ENCODE data around the gene CHMP4B.

The CHMP4B gene, protein sequence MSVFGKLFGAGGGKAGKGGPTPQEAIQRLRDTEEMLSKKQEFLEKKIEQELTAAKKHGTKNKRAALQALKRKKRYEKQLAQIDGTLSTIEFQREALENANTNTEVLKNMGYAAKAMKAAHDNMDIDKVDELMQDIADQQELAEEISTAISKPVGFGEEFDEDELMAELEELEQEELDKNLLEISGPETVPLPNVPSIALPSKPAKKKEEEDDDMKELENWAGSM

GRCh38 chr20:33810885-33811775 lies at the start of gene CHMP4B:
CHMP4B (plus strand) TSS chr20:33811348; CDS start chr20:33811469, 121 bp downstream.
- DNase-seq: peak; percentile 94

GRCh38 chr20:33761698-33762250 lies 49.4 kb upstream of the CHMP4B start:
- DNase-seq: no peak

GRCh38 chr20:33765099-33765498 lies 46.0 kb upstream of the CHMP4B start:
- no peak for DNase-seq

- no peak for DNase-seq
Measured at GRCh38 chr20:33765592-33765991, 45.6 kb upstream of the CHMP4B start.

- no peak for DNase-seq
Measured at GRCh38 chr20:33766686-33767085, 44.5 kb upstream of the CHMP4B start.

DNA sequence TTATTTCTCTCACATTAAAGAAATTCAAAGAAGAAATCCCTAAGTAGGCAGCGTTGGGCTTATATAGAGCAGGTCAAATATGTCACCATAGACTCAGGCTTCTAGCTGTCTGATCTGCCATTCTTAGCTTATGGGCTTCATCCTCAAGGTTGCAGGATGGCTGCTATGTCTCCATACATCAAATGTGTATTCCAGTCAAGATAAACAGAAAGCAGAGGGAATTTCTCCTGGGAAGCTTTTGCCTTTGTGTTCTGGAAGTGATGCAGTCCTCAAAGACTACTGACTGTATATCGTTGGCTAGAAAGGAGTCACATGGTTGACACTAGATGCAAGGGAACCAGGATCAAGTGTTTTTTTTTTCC lies 43.4 kb upstream of the CHMP4B start:
- no peak for DNase-seq

- DNase-seq: no peak
Measured at GRCh38 chr20:33769043-33769442, 42.1 kb upstream of the CHMP4B start.

- DNase-seq: no peak
Measured at GRCh38 chr20:33770005-33770404, 41.1 kb upstream of the CHMP4B start.

GRCh38 chr20:33771938-33772337 lies 39.2 kb upstream of the CHMP4B start:
- DNase-seq: no peak

DNA sequence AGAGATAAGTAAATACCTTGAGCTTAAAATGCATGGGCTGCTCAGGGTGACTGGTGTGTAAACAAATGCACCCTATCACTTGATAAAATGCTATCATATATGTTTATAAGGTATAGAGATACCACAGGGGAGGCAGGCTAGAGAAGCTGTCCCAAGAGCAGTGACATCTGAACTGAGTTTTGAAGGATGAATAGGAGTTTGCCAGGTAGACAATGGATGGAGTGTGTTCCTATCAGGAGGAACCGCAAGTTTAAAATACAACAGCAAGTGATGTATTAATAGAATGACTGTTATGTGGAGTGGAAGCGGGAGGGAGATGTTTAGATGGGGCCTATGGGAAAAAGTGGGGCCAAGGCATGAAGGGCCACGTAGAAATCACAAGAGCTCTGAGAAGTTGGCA lies 38.7 kb upstream of the CHMP4B start:
- no peak for DNase-seq

DNA sequence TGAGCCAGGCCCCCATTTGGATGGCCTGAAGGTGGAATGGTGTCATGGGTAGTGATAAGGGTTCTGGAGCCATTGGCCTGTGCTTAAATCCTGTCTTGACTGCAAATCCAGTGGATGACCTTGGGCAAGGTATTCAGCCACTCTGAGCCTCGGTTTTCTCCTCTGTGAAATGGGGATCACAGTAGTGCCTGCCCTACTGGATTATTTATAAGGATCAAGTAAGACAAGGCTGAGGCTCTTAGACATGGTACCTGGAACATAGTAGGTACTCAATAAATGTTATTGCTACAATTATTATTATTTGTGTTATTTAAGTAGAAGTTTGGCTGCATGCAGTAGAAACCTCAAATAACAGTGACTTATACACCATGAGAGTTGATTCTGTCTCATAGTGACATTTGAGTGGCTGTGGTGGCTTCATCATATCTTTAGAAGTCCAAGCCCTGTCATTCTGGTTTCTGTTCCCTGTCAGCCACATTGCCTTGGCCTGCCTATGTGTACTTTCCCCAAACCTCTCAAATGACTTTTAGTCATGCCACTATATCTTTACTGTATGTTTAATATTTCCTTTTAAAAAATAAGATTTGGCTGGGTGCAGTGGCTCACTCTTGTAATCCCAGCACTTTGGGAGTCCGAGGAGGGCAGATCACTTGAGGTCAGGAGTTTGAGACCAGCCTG lies 37.6 kb upstream of the CHMP4B start:
- DNase-seq: no peak

- no peak for DNase-seq
Measured at GRCh38 chr20:33777816-33778215, 33.3 kb upstream of the CHMP4B start.

GRCh38 chr20:33781133-33781532 lies 30.0 kb upstream of the CHMP4B start:
- DNase-seq: no peak

DNA sequence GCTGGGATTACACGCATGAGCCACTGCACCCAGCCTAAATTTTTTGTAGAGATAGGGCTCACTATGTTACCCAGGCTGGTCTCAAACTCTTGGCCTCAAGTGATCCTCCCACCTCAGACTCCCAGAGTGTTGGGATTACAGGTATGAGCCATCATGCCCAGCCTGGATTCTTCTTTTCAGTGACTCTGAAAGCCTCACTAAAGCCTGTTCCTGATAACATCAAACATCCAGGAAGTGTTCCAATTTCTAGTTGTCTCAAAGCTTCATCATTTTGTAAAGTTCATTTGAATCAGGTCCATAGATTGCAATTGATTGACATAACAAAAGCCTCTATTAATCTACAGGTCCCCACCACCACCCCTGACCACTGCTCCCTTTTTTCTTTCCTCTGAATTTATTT lies 29.2 kb upstream of the CHMP4B start:
- no peak for DNase-seq

DNA sequence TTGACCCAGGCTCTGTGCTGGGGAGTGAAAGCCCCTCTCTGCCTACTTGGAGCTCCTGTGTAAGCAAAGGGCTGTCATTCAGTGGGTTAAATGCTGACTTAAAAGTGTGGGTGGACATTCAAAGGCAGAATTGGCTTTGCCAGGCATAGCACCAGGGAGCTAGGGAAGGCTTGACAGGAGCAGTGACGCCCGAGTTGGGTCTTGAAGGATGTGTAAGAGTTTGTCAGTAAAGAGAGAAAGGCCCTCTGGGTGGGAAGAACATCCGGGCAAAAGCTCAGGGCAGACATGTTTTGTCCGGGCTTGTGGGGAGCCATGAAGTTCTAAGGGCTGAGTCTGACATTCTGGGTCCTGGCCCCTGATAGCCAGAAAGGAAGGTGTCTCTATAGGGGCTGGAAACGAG lies 27.9 kb upstream of the CHMP4B start:
- DNase-seq: no peak

DNA sequence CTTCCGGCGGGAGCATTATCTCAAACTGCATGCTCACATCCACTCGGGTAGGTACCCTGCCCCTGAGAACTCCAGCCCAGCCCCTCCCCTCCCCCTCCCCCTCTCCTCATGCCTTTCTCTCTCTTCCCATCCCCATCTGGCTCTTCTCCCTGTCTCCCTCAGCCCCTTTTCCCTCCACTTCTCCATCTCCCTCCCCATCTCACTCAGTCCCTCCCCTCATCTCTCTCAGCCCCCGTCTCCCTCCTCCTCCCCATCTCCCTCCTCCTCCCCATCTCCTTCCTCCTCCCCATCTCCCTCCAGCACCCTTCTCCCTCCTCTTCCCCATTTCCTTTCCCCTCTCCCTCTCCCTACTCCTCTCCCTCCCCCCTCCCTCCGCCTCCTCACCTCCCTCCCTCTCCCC lies 27.3 kb upstream of the CHMP4B start:
- DNase-seq: no peak

- DNase-seq: no peak
Measured at GRCh38 chr20:33784225-33784624, 26.9 kb upstream of the CHMP4B start.

- DNase-seq: no peak
Measured at GRCh38 chr20:33785503-33785902, 25.6 kb upstream of the CHMP4B start.

- DNase-seq: no peak
Measured at GRCh38 chr20:33787253-33787891, 23.8 kb upstream of the CHMP4B start.

DNA sequence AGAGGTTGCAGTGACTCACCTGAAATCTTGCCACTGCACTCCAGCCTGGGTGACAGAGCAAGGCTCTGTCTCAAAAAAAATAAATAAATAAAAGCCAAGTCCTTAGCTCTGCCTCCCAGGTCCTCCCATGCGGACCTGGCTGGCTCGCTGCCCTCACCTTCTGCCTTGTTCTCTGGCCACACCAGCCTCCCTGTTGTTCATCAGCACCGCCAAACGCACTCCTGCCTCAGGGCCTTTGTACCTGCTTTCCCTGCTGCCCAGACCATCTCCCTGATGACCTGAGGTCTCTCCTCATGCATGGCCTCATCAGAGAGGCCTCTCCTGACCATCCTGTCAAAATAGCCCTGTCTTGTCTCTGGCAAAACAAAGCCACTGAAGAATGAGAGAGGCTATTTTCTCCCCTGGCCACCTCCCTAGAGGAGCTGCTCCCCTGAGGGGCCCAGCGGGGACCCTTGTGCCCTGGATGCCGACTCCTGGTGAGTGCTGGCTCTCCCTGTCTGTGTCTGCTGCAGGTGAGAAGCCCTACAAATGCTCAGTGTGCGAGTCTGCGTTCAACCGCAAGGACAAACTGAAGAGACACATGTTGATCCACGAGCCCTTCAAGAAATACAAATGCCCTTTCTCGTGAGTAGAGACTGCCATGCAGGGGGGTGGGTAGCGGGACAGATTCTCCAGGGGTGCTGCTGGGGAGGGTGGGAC lies 22.6 kb upstream of the CHMP4B start:
- DNase-seq: no peak

GRCh38 chr20:33789109-33789857 lies 21.9 kb upstream of the CHMP4B start:
- DNase-seq: no peak

- no peak for DNase-seq
Measured at GRCh38 chr20:33789858-33790182, 21.3 kb upstream of the CHMP4B start.

All from SIG-M5 (cell line).